WTC11 (cell line): Measurements from ENCODE around the gene ZNF385A. TPM values are rescaled to one million over a fixed set of nuclear protein-coding genes. Genes with fewer than 3 reads are reported as not detected.

Experiments used
- ATAC-seq: fragments of 200-7000 bp; cut with Tn5 transposase; 2 replicates; pipeline ENCODE4 v1.10.0; 2021; ENCODE audit warnings: mild to moderate bottlenecking, moderate library complexity
- CTCF ChIA-PET: fragments of 300-600 bp; sonication (Branson Sonifier 250); formaldehyde crosslinking; loops from one replicate; lab custom pipeline; 2021; ENCODE audit warnings: antibody characterized with exemption; lab: Charles Lee
- POLR2A ChIA-PET: fragments of 350-600 bp; sonication (Branson Sonifier 250); formaldehyde crosslinking; loops from one replicate; lab custom pipeline; 2021; ENCODE audit warnings: antibody characterized with exemption; lab: Charles Lee
- DNase-seq: peaks from one replicate; pipeline ENCODE4 v3.0.0; 2021; ENCODE audit warnings: low spot score
- H3K27ac Mint-ChIP-seq: 2 replicates; pipeline ENCODE4 v1.8.0; 2021; ENCODE audit warnings: mixed read lengths
- H3K27me3 Mint-ChIP-seq: 2 replicates; pipeline ENCODE4 v1.8.0; 2021; ENCODE audit warnings: low read depth, mild to moderate bottlenecking, moderate library complexity, mixed read lengths
- H3K36me3 Mint-ChIP-seq: 2 replicates; pipeline ENCODE4 v1.8.0; 2021; ENCODE audit warnings: mixed read lengths
- H3K4me1 Mint-ChIP-seq: 2 replicates; pipeline ENCODE4 v1.8.0; 2022; ENCODE audit warnings: mixed read lengths
- H3K4me3 Mint-ChIP-seq: 2 replicates; pipeline ENCODE4 v1.8.0; 2021; ENCODE audit warnings: mild to moderate bottlenecking, moderate library complexity, mixed read lengths
- H3K9me3 Mint-ChIP-seq: 2 replicates; pipeline ENCODE4 v1.8.0; 2021; ENCODE audit warnings: mixed read lengths
- CBFB ChIP-seq: sonication (generic); formaldehyde crosslinking; IDR thresholded peaks from 2 replicates; pipeline ENCODE4 v1.8.1; 2022; ENCODE audit warnings: mild to moderate bottlenecking, low read depth, missing genetic modification reagents
- CREB1 ChIP-seq: sonication (generic); formaldehyde crosslinking; IDR thresholded peaks from 2 replicates; pipeline ENCODE4 v1.8.0; 2023; ENCODE audit warnings: mild to moderate bottlenecking, missing genetic modification reagents
- CREM ChIP-seq: sonication (generic); formaldehyde crosslinking; IDR thresholded peaks from 2 replicates; pipeline ENCODE4 v1.8.1; 2022; ENCODE audit warnings: mild to moderate bottlenecking, missing genetic modification reagents, moderate library complexity
- JAZF1 ChIP-seq: fragments of 250-450 bp; sonication (Bioruptor Pico); IDR thresholded peaks from 2 replicates; pipeline ENCODE4 v1.9.0; 2021; ENCODE audit warnings: moderate library complexity, mild to moderate bottlenecking, inconsistent platforms
- JUN ChIP-seq: sonication (generic); formaldehyde crosslinking; IDR thresholded peaks from 2 replicates; pipeline ENCODE4 v1.8.0; 2023; ENCODE audit warnings: mild to moderate bottlenecking, missing genetic modification reagents
- MXD4 ChIP-seq: fragments of 250-450 bp; sonication (Bioruptor Pico); IDR thresholded peaks from 2 replicates; pipeline ENCODE4 v1.8.0; 2021; ENCODE audit warnings: mild to moderate bottlenecking, moderate library complexity, borderline replicate concordance
- NFATC4 ChIP-seq: fragments of 250-450 bp; sonication (Bioruptor Pico); IDR thresholded peaks from 2 replicates; pipeline ENCODE4 v1.9.0; 2021; ENCODE audit warnings: mild to moderate bottlenecking
- OVOL2 ChIP-seq: fragments of 250-450 bp; sonication (Bioruptor Pico); IDR thresholded peaks from 2 replicates; pipeline ENCODE4 v1.9.0; 2021; ENCODE audit warnings: mild to moderate bottlenecking, borderline replicate concordance
- TCF7 ChIP-seq: sonication (generic); formaldehyde crosslinking; IDR thresholded peaks from 2 replicates; pipeline ENCODE4 v1.8.0; 2022; ENCODE audit warnings: mild to moderate bottlenecking, low read depth, missing genetic modification reagents, moderate library complexity
- ZNF232 ChIP-seq: sonication (generic); formaldehyde crosslinking; IDR thresholded peaks from 2 replicates; pipeline ENCODE4 v1.8.0; 2022; ENCODE audit warnings: mild to moderate bottlenecking, missing genetic modification reagents
- ZNF671 ChIP-seq: fragments of 250-450 bp; sonication (Bioruptor Pico); IDR thresholded peaks from 2 replicates; pipeline ENCODE4 v1.8.0; 2021; ENCODE audit warnings: mild to moderate bottlenecking
- total RNA-seq: library from RNA; stranded (reverse); gene quantifications from 3 replicates; pipeline ENCODE4 v1.2.3, GENCODE V29; 2021
- TF ChIP-seq, protein P1 (sequence below): fragments of 250-450 bp; sonication (Bioruptor Pico); IDR thresholded peaks from 2 replicates; pipeline ENCODE4 v1.9.0; 2021; ENCODE audit warnings: mild to moderate bottlenecking, borderline replicate concordance
- TF ChIP-seq, protein P2 (sequence below): sonication (generic); formaldehyde crosslinking; IDR thresholded peaks from 2 replicates; pipeline ENCODE4 v1.8.0; 2022; ENCODE audit warnings: missing genetic modification reagents
- TF ChIP-seq, protein P3 (sequence below): sonication (generic); formaldehyde crosslinking; IDR thresholded peaks from 2 replicates; pipeline ENCODE4 v1.8.1; 2023; ENCODE audit warnings: mild to moderate bottlenecking, moderate library complexity, missing genetic modification reagents
- TF ChIP-seq, protein P4 (sequence below): sonication (generic); formaldehyde crosslinking; IDR thresholded peaks from 2 replicates; pipeline ENCODE4 v1.8.0; 2022; ENCODE audit warnings: mild to moderate bottlenecking, missing genetic modification reagents
- TF ChIP-seq, protein P5 (sequence below): sonication (generic); formaldehyde crosslinking; IDR thresholded peaks from 2 replicates; pipeline ENCODE4 v1.8.1; 2022; ENCODE audit warnings: mild to moderate bottlenecking, missing genetic modification reagents, moderate library complexity, borderline replicate concordance
- TF ChIP-seq, protein P6 (sequence below): sonication (generic); formaldehyde crosslinking; IDR thresholded peaks from 2 replicates; pipeline ENCODE4 v1.8.1; 2022; ENCODE audit warnings: missing genetic modification reagents, borderline replicate concordance

The ZNF385A gene
- total RNA-seq, 1 experiment from 2014 or later = 23.5 TPM

DNA sequence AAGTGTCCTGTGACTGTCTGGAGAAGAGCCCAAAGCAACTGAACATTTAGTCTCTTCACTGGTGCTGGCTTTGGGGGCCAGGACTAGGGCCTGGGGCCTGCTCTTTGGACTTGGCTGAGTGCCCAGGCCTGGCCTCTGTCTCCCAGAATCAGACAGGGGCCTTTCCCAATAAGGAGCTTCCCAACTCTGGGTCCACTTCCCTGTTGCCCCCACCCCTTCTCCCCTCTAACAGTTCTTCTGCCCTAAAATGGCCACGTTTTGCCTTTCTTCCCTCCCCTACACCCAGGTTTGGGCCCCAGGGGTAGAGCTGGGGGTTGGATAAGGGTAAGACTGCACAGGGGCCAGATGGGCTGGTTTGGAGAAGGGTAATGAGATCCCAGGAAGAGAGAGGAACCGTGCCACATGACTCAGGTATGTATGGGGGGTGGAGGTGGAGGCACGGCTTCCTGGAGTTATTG, 44.5 kb upstream of the ZNF385A start (continued):
- TF ChIP-seq, protein P1, sequence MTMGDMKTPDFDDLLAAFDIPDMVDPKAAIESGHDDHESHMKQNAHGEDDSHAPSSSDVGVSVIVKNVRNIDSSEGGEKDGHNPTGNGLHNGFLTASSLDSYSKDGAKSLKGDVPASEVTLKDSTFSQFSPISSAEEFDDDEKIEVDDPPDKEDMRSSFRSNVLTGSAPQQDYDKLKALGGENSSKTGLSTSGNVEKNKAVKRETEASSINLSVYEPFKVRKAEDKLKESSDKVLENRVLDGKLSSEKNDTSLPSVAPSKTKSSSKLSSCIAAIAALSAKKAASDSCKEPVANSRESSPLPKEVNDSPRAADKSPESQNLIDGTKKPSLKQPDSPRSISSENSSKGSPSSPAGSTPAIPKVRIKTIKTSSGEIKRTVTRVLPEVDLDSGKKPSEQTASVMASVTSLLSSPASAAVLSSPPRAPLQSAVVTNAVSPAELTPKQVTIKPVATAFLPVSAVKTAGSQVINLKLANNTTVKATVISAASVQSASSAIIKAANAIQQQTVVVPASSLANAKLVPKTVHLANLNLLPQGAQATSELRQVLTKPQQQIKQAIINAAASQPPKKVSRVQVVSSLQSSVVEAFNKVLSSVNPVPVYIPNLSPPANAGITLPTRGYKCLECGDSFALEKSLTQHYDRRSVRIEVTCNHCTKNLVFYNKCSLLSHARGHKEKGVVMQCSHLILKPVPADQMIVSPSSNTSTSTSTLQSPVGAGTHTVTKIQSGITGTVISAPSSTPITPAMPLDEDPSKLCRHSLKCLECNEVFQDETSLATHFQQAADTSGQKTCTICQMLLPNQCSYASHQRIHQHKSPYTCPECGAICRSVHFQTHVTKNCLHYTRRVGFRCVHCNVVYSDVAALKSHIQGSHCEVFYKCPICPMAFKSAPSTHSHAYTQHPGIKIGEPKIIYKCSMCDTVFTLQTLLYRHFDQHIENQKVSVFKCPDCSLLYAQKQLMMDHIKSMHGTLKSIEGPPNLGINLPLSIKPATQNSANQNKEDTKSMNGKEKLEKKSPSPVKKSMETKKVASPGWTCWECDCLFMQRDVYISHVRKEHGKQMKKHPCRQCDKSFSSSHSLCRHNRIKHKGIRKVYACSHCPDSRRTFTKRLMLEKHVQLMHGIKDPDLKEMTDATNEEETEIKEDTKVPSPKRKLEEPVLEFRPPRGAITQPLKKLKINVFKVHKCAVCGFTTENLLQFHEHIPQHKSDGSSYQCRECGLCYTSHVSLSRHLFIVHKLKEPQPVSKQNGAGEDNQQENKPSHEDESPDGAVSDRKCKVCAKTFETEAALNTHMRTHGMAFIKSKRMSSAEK = no peak
- TF ChIP-seq, protein P2, sequence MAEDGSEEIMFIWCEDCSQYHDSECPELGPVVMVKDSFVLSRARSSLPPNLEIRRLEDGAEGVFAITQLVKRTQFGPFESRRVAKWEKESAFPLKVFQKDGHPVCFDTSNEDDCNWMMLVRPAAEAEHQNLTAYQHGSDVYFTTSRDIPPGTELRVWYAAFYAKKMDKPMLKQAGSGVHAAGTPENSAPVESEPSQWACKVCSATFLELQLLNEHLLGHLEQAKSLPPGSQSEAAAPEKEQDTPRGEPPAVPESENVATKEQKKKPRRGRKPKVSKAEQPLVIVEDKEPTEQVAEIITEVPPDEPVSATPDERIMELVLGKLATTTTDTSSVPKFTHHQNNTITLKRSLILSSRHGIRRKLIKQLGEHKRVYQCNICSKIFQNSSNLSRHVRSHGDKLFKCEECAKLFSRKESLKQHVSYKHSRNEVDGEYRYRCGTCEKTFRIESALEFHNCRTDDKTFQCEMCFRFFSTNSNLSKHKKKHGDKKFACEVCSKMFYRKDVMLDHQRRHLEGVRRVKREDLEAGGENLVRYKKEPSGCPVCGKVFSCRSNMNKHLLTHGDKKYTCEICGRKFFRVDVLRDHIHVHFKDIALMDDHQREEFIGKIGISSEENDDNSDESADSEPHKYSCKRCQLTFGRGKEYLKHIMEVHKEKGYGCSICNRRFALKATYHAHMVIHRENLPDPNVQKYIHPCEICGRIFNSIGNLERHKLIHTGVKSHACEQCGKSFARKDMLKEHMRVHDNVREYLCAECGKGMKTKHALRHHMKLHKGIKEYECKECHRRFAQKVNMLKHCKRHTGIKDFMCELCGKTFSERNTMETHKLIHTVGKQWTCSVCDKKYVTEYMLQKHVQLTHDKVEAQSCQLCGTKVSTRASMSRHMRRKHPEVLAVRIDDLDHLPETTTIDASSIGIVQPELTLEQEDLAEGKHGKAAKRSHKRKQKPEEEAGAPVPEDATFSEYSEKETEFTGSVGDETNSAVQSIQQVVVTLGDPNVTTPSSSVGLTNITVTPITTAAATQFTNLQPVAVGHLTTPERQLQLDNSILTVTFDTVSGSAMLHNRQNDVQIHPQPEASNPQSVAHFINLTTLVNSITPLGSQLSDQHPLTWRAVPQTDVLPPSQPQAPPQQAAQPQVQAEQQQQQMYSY (CRISPR knock-in tag) = no peak
- TF ChIP-seq ZNF671 (CRISPR knock-in tag) (no peak), CREM (no peak)
- TF ChIP-seq, protein P3, sequence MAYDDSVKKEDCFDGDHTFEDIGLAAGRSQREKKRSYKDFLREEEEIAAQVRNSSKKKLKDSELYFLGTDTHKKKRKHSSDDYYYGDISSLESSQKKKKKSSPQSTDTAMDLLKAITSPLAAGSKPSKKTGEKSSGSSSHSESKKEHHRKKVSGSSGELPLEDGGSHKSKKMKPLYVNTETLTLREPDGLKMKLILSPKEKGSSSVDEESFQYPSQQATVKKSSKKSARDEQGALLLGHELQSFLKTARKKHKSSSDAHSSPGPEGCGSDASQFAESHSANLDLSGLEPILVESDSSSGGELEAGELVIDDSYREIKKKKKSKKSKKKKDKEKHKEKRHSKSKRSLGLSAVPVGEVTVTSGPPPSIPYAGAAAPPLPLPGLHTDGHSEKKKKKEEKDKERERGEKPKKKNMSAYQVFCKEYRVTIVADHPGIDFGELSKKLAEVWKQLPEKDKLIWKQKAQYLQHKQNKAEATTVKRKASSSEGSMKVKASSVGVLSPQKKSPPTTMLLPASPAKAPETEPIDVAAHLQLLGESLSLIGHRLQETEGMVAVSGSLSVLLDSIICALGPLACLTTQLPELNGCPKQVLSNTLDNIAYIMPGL (CRISPR knock-in tag) = no peak

DNA sequence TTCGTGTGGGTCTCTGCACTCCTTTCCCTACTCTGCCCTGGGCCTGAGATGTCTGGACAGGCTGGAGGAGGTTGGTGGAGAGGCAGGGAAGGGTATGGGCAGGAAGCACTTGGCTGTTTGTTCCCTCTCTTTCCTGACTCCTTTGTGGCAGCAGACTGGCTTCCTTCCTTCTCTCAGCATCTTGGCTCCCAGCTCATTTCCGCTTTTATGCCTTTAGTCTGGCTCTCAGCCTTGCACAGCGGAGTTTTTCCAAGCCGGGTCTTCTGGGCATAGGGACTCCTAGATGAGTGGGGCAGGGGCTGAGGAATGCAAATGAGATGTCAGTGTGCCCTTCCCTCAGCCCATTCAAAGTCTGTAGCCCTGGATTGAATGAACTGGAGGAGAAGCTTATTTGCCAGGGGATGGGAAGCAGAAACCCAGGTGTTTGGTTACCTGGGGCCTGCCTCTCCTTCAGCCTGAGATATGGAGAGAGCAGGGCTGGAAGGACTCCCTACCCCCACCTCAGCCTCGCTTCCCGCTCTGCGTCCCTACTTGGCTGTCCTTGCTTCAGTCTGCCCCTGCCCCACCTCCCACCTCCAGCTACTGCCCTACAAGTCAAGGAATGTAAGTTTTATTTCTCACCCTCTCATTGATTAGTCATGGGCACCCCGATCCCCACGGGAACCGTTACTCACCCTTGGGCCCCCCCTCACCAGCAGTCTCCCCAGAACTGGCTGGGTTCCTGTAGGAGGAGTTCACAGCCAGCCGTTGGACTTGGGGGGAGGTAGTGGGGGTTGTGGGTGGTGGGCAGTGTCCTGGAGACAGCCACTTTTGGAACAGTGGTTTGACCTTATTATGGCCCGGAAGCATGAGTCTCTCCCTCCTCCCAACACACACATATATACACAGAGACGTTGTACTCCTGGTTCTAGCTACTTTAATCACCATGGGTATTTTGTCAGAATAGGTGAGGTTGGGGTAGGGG, 43.8 kb upstream of the ZNF385A start:
- DNase-seq = peak; percentile 32
- CTCF ChIA-PET = interaction anchor here (0.6 to 12.5 kb wide), 24 partner anchors 9 to 151 kb away, joined by 3 to 230 read pairs (median 4); partner anchors contain the start of genes COPZ1 and ZNF385A
- no peak overlapping the region for H3K27ac Mint-ChIP-seq

More for the DNA sequence above, 43.8 kb upstream of the ZNF385A start:
- peaks cover 54% of the 10 kb centered on the region for H3K4me1 Mint-ChIP-seq
- peak; percentile 66 for ATAC-seq
- POLR2A ChIA-PET = interaction anchor here (0.5 to 1.2 kb wide), 4 partner anchors 8 to 74 kb away, joined by 3 to 5 read pairs (median 4); no protein-coding TSS in a partner anchor
- H3K27me3 Mint-ChIP-seq = peaks cover 93% of the 10 kb centered on the region
- no peaks in the 10 kb centered on the region for H3K36me3 Mint-ChIP-seq
- H3K4me3 Mint-ChIP-seq = no peak overlapping the region
- H3K9me3 Mint-ChIP-seq = no peaks in the 10 kb centered on the region
- TF ChIP-seq CBFB (CRISPR knock-in tag) = no peak
- TF ChIP-seq NFATC4 (CRISPR knock-in tag) = no peak
- TF ChIP-seq ZNF232 (CRISPR knock-in tag) = no peak
- TF ChIP-seq JAZF1 (CRISPR knock-in tag) = no peak
- TF ChIP-seq MXD4 (CRISPR knock-in tag) = no peak
- TF ChIP-seq TCF7 = no peak
- TF ChIP-seq, protein P4, sequence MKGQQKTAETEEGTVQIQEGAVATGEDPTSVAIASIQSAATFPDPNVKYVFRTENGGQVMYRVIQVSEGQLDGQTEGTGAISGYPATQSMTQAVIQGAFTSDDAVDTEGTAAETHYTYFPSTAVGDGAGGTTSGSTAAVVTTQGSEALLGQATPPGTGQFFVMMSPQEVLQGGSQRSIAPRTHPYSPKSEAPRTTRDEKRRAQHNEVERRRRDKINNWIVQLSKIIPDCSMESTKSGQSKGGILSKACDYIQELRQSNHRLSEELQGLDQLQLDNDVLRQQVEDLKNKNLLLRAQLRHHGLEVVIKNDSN (CRISPR knock-in tag) = no peak
- TF ChIP-seq OVOL2 = no peak
- TF ChIP-seq ZNF671 (CRISPR knock-in tag) = no peak
- TF ChIP-seq, protein P5, sequence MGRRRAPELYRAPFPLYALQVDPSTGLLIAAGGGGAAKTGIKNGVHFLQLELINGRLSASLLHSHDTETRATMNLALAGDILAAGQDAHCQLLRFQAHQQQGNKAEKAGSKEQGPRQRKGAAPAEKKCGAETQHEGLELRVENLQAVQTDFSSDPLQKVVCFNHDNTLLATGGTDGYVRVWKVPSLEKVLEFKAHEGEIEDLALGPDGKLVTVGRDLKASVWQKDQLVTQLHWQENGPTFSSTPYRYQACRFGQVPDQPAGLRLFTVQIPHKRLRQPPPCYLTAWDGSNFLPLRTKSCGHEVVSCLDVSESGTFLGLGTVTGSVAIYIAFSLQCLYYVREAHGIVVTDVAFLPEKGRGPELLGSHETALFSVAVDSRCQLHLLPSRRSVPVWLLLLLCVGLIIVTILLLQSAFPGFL = no peak
- TF ChIP-seq, protein P6, sequence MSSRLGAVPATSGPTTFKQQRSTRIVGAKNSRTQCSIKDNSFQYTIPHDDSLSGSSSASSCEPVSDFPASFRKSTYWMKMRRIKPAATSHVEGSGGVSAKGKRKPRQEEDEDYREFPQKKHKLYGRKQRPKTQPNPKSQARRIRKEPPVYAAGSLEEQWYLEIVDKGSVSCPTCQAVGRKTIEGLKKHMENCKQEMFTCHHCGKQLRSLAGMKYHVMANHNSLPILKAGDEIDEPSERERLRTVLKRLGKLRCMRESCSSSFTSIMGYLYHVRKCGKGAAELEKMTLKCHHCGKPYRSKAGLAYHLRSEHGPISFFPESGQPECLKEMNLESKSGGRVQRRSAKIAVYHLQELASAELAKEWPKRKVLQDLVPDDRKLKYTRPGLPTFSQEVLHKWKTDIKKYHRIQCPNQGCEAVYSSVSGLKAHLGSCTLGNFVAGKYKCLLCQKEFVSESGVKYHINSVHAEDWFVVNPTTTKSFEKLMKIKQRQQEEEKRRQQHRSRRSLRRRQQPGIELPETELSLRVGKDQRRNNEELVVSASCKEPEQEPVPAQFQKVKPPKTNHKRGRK (CRISPR knock-in tag) = no peak
- TF ChIP-seq CREB1 (CRISPR knock-in tag) = no peak
- TF ChIP-seq JUN (CRISPR knock-in tag) = no peak
- TF ChIP-seq, all 79 proteins: peak for 0
